Measurements from ENCODE around the gene BMP8A. TPM values are rescaled to one million over a fixed set of nuclear protein-coding genes. Genes with fewer than 3 reads are reported as not detected.
"Not testable (repeated sequence)": the region's sequence is repeated elsewhere in the genome, so short reads cannot be mapped to it uniquely, and the experiment has no call there.

Gene BMP8A
- polyA plus RNA-seq, 1 donor from 2014 or later, result not detected

DNA sequence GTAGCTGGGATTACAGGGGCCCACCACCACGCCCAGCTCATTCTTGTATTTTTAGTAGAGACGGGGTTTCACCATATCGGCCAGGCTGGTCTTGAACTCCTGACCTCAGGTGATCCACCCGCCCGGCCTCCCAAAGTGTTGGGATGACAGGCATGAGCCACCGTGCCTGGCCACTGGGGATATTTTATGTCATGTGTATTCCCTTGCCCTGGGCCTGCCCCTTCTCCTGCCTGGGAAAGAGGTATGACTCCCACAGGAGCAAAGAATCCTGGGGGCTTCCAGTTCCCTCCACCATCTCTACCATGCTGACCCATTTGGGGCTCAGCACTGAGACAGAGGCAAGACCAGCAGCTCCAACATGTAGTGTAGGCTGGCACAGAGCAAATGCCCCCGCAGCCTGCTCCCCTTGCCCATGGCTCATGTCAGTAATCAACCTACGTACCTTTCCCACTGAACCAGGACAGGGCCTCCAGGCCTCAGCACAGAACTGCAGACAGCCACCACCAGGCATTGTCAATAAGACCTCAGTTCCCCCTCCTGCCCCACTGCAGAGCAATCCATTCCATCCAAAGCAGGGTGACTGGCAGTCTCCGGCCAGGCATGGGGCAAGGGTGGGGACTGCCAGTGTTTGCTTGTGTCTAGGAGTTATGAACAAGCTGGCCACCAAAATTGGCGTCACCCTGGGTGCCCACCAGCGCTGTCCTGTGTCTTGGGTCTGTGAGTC is 35.2 kb downstream of the BMP8A start:
- Histone ChIP-seq H3K9ac (ENCODE audit: low read length) (no peak overlapping the region), H2AFZ (ENCODE audit: low read depth, low read length) (no peak overlapping the region), H3K4me2 (ENCODE audit: low read length) (no peak overlapping the region), H4K20me1 (ENCODE audit: insufficient read depth) (no peaks in the 10 kb centered on the region), H3F3A (ENCODE audit: insufficient read depth, low read length, poor library complexity, severe bottlenecking) (no peaks in the 10 kb centered on the region), H3K79me2 (replicated peaks; ENCODE audit: insufficient read depth, low read length) (no peaks in the 10 kb centered on the region), H3K9me2 (ENCODE audit: insufficient read depth, low read length) (no peaks in the 10 kb centered on the region), H3K36me3 (ENCODE audit: insufficient read depth, low read length) (no peaks in the 10 kb centered on the region), H3K9me3 (ENCODE audit: low read length) (no peaks in the 10 kb centered on the region), H3K4me3 (ENCODE audit: low read length) (no peak overlapping the region), H3K27me3 (ENCODE audit: insufficient read depth, low read depth, low read length) (no peaks in the 10 kb centered on the region), H3K27ac (ENCODE audit: low read length) (no peak overlapping the region)
- TF ChIP-seq, protein P1, sequence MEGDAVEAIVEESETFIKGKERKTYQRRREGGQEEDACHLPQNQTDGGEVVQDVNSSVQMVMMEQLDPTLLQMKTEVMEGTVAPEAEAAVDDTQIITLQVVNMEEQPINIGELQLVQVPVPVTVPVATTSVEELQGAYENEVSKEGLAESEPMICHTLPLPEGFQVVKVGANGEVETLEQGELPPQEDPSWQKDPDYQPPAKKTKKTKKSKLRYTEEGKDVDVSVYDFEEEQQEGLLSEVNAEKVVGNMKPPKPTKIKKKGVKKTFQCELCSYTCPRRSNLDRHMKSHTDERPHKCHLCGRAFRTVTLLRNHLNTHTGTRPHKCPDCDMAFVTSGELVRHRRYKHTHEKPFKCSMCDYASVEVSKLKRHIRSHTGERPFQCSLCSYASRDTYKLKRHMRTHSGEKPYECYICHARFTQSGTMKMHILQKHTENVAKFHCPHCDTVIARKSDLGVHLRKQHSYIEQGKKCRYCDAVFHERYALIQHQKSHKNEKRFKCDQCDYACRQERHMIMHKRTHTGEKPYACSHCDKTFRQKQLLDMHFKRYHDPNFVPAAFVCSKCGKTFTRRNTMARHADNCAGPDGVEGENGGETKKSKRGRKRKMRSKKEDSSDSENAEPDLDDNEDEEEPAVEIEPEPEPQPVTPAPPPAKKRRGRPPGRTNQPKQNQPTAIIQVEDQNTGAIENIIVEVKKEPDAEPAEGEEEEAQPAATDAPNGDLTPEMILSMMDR (IDR thresholded peaks at IDR 0.05; ENCODE audit: poor library complexity, severe bottlenecking), result no peak
- TF ChIP-seq RAD21 (conservative IDR thresholded peaks at IDR 0.05) (no peak), MXI1 (conservative IDR thresholded peaks at IDR 0.05; ENCODE audit: poor library complexity, severe bottlenecking) (no peak), POLR2AphosphoS5 (IDR thresholded peaks at IDR 0.05) (no peak), REST (IDR thresholded peaks at IDR 0.05; ENCODE audit: borderline replicate concordance) (no peak), EP300 (conservative IDR thresholded peaks at IDR 0.05; ENCODE audit: poor library complexity, severe bottlenecking) (no peak), TAF1 (IDR thresholded peaks at IDR 0.05; ENCODE audit: low read depth) (no peak), EZH2 (IDR thresholded peaks at IDR 0.05; ENCODE audit: borderline replicate concordance, insufficient read depth, low read length, poor library complexity, severe bottlenecking) (no peak), SMC3 (conservative IDR thresholded peaks at IDR 0.05; ENCODE audit: poor library complexity) (no peak)

DNA sequence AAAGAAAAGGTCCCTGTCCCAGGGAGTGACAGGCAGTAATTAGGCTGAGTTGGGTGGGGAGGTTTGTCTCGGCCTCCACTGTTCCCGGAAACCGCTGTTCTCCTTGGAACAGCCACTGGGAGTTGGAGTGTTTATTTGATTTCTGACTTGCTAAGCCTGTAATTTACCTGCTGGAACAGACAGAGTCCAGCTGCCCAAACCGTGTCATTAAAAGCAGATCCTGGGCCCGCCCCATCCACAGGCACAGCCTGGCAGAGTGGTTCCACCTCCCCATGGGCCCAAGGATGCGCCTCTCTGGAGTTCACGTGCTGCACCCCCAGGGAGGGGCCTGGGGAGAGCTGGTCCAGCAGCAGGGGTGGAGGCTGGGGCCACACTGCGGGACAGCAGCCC is 35.7 kb downstream of the BMP8A start:
- not testable (repeated sequence) for H4K20me1 ChIP-seq (ENCODE audit: insufficient read depth); H3K9me3 ChIP-seq (ENCODE audit: low read length); H3F3A ChIP-seq (ENCODE audit: insufficient read depth, low read length, poor library complexity, severe bottlenecking); H3K27me3 ChIP-seq (ENCODE audit: insufficient read depth, low read depth, low read length); H3K27ac ChIP-seq (ENCODE audit: low read length); H3K9ac ChIP-seq (ENCODE audit: low read length); H3K36me3 ChIP-seq (ENCODE audit: insufficient read depth, low read length); H3K4me3 ChIP-seq (ENCODE audit: low read length); H3K9me2 ChIP-seq (ENCODE audit: insufficient read depth, low read length); H3K4me2 ChIP-seq (ENCODE audit: low read length); H3K79me2 ChIP-seq (replicated peaks; ENCODE audit: insufficient read depth, low read length); H2AFZ ChIP-seq (ENCODE audit: low read depth, low read length)

Measured in neural cell (in vitro differentiated cells).